Esophagus squamous epithelium (tissue), 4 donors: ENCODE data around the gene CA5A.

Source experiments
- CTCF ChIP-seq, 6 experiments: fragments of 450-650 bp in 4 of 6; fragments of 200-600 bp in 2 of 6; sonication (generic) in 2 of 6; IDR thresholded peaks; one replicate each; pipeline ENCODE4 v1.5.1; 2016 to 2019; ENCODE audit warnings: antibody characterized with exemption in 6 of 6, mild to moderate bottlenecking in 4 of 6, moderate library complexity in 4 of 6
- POLR2A ChIP-seq, 4 donors: fragments of 450-650 bp; IDR thresholded peaks; one replicate each; pipeline ENCODE4 v1.6.1; 2017; ENCODE audit warnings: antibody characterized with exemption in 4 of 4, mild to moderate bottlenecking in 4 of 4, moderate library complexity in 3 of 4

DNA sequence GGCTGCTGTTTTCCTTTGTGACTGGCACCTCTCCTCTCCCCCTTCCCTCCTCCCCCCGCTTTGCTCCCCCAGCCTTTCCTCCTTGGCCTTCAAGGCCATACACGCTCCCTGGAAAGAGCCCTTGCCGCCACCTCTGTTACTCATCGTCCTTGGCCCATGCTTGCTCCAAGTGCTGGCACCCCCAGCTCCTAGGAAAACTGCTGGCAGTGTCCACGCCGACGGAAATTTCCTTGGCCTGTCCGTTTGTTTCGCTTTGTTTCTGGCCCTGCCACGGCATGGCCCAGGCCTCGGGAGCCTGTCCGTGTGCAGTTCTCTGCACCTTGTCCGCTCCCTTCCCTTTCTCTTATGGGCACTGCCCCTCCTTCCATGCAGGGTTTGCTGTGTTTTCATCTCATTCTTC is 18.0 kb downstream of the CA5A start:
- no peak for TF ChIP-seq CTCF (IDR thresholded peaks at IDR 0.05)
- no peak for TF ChIP-seq POLR2A (IDR thresholded peaks at IDR 0.05)
